ENCODE data around the gene CEP68. TPM values are rescaled to one million over a fixed set of nuclear protein-coding genes. Genes with fewer than 3 reads are reported as not detected.
A peak's percentile ranks its signal among the peaks of the same experiment; 100 is the strongest.

Gene CEP68
- polyA plus RNA-seq, 4 donors, result 26.9 to 32.8 (median 31.5) TPM

DNA sequence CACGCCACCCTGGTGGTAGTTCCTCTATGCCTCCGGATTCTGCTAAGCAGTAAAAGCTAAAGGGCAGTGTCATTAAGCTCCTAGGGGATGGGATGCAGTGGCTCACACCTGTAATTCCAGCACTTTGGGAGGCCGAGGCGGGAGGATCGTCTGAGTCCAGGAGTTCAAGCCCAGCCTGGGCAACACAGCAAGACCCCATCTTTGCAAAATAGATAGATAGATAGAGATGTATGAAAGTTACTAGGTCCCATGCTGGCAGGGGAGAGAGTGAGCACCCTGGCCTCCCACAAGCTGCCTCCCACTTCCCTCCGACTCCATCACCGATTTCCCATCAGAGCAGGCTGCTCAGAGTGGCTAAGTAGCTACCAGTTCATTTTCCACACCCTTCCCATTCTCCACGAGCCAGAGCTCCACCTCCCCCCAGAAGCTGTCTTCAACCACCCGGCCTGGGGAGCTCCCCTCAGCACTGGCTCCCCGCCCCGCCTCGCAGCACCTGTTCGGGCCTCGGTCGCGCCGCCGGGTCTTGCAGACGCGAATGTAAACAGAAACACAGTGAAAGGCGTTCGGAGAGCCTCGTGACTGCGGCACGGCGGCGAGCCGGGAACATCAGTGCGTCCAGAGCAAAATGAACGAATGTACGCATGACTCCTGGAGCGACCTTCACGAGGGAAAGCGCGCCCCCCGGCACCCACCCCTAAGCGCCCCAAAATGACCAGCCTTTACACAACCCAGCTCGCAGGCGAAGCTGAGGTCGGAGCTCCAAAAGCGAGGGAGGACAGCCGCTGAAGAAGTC, 598 bp upstream of the CEP68 start:
- peak in 1 of 4 donors; percentile 49 for DNase-seq (ENCODE audit: low read depth in 4 of 4, low spot score in 3 of 4)

DNA sequence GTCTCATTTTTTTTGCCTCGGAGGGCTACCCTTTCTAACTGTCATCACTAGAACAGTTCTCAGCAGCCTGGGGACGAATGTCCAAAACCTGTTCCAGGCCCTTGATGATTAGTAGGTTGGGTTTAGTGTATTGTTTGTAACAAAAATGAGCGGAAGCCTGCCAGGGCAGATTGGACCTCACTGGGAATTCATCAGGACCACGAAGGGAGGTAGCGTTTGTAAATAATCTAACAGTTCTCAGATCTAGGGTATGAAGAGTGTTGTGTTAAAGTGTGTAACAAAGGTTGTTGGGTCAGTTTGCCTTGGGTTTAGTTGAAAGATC, 799 bp downstream of the CEP68 start:
- no peak for DNase-seq (ENCODE audit: low read depth in 4 of 4, low spot score in 3 of 4)

DNA sequence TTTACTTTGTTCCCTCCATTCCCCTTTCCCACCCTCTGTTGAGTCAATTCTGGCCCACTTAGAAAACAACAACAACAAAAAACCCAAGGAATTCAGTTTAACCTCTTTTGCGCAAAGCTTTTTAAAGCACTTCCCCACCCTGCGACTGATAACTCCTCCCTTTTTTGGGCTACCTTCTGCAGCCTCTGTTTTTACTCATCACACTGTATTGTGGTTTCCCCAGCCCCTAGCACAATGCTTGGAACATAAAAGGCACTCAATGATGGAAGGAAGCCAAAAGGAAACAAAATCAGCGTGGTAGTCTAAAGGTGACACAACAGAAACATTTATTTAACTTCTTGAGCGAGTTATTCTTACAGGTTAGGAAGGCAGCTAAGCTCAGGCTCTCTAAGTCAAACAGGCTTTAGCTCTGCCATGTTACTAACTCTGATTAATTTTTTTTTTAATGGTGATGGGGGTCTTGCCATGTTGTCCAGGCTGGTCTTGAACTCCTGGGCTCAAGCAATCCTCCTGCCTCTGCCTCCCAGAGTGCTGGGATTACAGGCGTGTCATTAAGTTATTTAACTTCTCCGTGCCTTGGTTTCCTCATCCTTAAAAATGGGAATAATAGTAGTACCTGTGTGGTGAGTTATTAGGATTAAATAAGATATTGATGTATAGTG, 1.3 kb downstream of the CEP68 start:
- no peak for DNase-seq (ENCODE audit: low read depth in 4 of 4, low spot score in 3 of 4)

DNA sequence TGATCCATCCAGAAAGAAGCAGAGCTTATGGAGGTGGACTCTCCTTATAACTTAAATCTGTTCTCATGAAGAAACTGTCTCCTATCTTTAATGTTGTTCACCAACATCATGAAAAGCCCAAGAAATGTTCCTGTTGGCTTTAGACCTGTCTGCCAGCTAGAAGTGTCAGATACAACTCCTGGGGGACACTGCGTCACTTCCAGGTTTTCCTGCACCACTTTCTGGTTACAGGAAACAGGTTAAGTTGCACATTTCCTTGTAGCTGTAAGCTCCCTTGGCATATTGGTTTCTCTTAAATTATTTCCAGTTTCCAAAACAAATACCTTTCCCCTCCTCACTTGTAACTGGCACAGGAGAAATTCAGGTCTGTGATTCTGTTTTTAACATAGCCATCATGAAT, 2.9 kb downstream of the CEP68 start:
- DNase-seq (ENCODE audit: low read depth in 4 of 4, low spot score in 3 of 4), result no peak

DNA sequence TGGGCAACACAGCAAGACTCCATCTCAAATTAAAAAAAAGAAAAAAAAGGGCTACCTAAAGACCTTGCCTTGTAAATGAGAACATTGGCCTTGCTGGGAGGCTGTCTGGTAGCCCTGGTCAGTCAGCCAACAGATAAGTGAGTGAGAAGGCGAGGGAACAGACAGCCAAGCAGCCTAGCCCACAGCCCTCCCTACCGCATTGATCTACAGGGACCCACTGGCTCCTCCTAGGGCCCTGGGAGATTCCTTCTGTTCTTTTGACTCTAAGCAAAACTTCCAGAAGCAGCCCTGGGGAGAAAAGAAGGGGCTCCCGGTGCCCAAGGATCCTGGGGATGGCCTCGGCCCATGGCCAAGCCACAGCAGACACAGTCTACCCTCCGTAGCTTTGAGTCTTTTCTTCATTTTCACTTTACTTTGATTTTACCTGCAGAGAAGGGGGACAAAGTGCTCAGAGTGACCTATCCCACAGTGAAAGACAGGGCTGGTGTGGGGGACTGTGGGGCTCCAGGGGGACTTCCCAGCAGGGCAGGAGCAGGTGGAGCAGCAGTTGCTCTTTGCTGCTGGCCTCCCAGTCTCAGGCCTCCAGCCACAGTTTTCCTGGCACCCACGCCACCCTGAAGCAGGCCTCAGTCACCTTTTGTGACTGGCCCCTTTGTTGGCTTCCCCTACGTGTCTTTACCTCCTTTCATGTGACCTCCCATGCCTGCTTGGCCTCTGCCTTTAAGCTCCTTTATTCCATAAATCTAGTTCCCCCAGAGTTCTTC, 5.1 kb downstream of the CEP68 start:
- DNase-seq (ENCODE audit: low read depth in 4 of 4, low spot score in 3 of 4), result no peak

DNA sequence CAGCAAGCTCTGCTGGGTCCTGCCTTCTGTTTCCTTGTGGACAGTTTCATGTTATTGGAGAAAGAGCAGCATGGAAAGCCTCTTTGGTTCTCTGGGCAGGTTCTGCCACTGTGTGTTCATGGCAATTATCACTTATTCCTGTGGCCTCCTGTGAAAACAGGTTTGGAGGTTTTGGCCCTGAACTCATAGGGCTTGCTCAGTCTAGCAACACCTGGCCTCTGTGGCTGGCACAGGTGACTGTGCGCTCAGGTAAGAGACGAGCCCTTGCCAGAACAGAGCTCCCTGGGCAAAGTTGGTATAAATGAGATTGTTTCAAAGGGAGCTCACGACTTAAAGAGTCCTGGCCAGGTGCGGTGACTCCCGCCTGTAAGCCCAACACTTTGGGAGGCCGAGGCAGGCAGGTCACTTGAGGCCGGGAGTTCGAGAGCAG, 5.7 kb downstream of the CEP68 start:
- DNase-seq (ENCODE audit: low read depth in 4 of 4, low spot score in 3 of 4), result no peak

DNA sequence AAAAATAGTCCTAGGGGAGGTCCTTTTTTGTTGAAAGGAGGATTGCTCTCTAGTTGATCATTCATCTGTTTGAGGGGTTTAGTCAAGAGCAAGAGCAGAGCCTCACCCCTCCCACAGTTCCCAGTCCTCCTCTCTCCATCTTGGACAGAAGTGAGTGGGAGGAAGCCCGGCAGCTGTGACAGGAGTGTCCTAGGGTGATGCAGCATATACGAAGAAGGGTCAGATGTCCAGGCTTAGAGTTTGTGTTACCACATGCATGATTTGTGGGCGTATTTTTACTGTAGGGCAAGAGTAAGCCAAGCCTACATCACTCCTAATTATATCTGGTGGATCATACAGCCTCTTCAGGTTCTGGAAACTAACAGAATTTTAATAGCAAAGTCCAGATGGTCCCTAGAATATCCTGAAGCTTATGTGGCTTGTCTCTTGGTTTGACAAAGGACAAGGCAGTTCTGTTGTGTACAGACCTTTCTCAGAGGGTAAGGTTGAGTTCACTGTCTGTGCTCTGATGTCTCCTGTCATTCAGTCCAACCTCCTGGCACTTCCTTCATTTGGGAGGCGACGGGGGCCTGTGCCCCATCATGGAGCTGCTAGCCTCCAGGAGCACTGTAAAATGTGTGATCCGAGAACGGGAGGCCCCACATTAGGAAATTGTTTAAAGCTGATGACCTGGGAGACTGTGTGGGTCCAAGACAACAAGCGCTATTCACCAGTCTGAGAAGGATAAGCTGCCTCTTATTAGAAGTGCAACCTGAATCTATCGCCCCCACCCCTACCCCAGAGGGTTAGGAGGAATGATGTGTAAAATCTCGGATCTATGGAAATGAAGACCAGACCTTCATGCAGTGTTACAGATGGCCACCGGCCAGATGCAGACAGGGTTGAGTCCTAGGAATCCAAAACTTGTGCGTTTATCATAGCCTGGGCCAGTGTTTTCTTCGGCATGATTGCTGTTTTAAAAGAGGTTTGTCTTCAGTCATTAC, 6.9 kb downstream of the CEP68 start:
- DNase-seq (ENCODE audit: low read depth in 4 of 4, low spot score in 3 of 4), result no peak

DNA sequence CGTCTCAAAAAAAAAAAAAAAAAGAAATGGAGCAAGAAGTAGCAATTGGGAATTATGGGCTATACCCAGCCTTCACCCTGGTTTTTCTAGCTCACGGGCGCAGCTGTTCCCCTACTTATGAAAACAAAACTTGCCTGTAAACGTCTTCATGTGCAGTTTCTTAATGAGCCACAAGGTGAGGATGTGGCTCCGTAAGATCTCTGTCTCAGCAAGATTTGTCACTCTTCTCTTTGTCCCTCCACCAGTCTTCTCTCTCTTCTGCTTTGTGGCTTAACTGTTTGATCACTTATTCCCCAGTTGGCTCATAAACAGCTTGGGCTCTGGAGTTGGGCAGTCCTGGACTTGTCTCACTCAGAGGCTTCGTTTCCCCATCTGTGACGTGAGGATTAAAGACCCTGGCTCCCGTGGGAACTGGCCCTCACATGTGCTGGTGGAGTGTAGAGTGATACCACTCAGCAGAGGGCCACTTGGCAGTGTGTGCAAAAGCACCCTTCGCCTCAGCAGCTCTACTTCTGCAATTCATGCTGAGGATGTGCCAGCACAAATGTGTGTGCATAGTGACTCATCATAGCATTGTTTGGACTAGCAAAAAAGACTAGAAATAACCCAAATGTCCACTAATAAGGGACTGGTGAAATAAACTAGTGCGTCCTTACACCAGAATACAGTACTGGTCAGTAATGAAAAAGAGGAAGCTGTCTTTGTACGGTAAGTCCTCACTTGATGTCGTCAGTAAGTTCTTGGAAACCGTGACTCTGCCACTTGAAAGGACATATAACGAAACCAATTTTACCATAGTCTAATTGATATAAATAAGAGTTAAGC, 8.7 kb downstream of the CEP68 start:
- DNase-seq (ENCODE audit: low read depth in 4 of 4, low spot score in 3 of 4), result no peak

DNA sequence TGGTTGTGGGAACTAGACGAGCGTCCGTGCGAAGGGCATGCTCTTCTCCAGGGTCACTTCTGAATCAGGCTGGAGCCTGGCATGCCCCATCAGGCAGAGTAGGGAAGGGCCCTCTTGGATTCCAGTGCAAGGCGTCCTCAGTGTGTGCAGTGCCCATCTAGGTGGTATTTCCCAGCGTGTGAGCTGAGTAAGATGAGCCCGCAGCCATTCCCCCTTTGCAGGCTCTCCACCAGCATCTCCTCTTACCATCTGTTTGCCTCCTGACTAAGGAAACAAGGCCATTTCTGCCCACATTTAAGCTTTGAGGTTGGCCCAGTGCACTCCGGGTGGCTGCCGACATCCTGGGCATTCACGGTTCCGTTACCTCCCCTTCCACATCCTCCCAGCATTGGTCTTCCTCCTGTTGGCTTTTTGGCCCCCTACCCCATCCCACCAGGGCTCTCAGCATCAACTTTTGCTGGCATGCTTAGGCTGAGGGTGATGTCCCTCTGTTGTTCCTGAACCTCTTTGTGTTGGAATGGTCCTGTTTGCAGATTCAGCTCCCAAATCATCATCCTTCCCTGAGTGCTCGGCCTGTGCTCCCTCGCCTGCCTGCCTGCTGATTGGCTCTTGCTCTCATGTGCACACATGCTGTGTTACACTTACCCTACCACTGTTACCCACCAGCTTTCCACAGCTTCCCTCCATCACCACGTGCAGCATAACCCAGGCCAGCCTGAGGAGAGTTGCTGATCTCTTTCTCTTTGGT, 11.8 kb downstream of the CEP68 start:
- DNase-seq (ENCODE audit: low read depth in 4 of 4, low spot score in 3 of 4), result no peak

DNA sequence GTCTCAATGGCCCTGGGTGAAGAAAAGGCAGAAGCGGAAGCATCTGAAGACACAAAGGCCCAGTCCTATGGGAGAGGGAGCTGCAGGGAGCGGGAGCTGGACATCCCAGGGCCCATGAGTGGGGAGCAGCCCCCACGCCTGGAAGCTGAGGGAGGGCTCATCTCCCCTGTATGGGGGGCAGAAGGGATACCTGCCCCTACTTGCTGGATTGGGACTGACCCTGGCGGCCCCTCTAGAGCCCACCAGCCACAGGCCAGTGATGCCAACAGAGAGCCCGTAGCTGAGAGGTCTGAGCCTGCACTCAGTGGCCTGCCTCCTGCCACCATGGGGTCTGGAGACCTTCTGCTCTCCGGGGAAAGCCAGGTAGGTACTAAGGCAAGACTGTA, 13.2 kb downstream of the CEP68 start:
- no peak for DNase-seq (ENCODE audit: low read depth in 4 of 4, low spot score in 3 of 4)

DNA sequence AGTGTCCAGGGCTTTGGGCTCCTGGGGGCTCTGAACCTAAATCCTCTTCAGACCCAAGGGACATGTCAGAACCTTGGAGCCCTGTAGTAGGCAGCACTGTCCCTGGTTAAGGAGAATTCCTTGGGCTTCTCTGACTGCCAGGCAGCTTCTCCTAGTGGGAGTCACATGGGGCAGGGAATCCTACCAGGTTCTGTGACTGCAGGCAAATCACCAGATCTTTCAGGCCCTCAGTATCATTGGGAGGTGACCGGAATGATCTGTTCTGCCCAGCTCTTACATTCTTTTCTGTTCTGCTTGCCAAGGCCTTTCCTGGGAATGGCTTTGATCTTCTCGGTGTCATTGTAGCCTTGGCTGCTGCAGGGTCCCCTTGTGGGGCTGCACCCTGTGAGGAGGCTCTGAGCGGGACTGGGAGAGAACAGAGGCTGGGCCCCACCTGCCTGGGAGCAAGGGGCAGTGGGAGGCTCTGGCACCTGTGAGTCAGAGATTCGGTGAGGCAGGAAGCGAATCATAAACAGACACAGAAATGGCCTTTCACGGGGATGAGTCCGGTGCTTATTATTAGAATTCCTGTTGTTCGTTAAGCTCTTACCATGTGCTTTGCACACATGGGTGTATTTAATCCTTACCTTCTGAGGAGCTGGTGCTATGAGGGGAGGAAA, 14.1 kb downstream of the CEP68 start:
- no peak for DNase-seq (ENCODE audit: low read depth in 4 of 4, low spot score in 3 of 4)

DNA sequence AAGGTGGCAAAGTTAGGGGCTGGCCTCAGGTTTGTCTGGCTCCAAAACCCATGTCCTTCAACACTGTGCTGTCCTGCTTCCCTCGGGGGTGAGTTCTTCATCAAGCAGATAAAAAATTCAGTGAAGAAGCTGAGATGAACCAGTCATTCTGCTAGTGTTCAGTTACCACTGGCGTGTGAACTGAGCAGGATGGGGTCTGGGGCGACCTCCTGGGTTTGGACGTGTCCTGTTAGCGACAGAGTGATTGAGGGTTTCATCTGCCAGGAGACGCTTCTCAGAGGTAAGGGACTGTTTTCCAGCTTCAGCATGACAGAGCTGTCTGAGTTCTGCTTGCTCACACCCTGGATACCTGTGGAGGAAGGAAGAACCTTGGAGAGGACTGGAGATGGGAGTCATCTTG, 14.6 kb downstream of the CEP68 start:
- no peak for DNase-seq (ENCODE audit: low read depth in 4 of 4, low spot score in 3 of 4)

DNA sequence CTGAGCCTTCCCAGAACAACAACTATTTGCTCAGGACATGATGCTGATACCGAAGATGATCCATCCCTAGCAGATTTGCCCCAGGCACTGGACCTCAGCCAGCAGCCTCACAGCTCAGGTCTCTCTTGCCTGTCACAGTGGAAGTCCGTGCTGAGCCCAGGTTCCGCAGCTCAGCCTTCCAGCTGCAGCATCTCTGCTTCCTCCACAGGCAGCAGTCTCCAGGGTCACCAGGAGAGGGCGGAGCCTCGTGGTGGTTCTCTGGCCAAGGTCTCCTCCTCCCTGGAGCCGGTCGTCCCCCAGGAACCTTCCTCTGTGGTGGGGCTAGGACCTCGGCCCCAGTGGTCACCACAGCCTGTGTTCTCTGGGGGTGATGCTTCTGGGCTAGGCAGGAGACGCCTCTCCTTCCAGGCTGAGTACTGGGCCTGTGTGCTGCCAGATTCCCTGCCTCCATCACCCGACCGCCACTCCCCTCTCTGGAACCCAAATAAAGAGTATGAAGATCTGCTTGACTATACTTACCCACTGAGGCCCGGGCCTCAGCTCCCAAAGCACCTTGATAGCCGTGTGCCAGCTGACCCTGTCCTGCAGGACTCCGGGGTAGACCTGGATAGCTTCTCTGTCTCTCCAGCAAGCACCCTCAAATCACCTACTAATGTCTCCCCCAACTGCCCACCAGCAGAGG, 15.4 kb downstream of the CEP68 start:
- no peak for DNase-seq (ENCODE audit: low read depth in 4 of 4, low spot score in 3 of 4)

DNA sequence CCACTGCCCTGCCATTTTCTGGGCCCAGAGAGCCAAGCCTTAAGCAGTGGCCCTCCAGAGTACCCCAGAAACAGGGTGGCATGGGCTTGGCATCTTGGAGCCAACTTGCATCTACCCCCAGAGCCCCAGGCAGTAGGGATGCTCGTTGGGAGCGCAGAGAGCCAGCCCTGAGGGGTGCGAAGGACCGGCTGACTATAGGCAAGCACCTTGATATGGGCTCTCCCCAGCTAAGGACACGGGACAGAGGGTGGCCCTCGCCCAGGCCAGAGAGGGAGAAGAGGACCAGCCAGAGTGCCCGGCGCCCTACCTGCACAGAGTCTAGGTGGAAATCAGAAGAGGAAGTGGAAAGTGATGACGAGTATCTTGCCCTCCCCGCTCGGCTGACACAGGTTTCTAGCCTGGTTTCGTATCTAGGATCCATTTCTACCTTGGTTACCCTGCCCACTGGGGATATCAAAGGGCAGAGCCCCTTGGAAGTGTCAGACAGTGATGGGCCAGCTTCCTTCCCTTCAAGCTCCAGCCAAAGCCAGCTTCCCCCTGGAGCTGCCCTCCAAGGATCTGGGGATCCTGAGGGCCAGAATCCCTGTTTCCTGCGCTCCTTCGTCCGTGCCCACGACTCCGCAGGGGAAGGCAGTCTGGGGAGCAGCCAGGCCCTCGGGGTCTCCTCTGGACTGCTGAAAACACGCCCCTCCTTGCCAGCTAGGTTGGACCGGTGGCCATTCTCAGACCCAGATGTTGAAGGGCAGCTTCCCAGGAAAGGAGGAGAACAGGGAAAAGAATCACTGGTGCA, 16.2 kb downstream of the CEP68 start:
- DNase-seq (ENCODE audit: low read depth in 4 of 4, low spot score in 3 of 4), result no peak

DNA sequence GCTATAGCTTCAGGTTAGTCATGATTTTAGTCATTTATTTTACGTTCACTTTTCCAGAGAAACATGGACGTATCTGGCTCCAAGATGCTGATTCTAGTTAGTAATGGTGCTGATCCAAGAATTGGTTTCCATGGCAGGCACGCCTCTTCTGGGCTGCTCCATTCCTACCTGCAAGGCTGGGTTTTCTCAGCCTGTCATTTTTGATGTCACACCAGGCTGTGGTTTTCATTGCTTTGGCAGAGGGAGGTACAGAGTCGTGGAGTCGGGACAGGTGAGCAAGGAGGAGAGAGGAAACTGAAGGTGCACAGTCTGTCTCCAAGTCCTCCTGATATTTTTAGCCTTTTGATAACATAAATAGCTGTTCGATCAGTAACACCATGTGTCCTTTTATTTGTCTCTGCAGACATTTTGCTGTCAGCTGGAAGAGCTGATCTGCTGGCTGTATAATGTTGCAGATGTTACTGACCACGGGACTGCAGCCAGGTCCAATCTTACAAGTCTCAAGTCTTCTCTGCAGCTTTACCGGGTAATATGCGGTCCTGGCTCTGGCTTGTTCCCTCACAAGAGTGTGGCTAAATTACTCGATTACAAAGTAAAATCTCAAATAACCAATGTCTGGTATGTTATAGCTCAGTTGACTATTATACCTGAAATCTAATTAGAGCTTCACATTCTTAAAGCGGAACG, 17.8 kb downstream of the CEP68 start:
- DNase-seq (ENCODE audit: low read depth in 4 of 4, low spot score in 3 of 4), result no peak

DNA sequence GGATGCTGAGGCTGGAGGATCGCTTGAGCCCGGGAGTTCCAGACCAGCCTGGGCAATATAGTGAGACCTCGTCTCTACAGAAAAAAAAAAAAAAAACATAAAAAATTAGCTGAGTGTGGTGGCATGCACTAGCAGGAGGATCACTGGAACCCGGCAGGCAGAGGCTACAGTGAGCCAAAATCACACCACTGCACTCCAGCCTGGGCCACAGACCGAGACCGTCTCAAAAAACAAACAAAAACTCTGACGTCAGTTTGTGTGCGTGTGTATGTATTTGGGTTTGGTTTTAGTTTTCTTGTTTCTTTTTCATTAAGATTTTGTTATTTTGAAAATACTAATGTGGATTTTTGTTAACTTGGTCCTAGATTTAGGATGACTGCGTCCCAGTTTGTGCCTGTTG, 19.0 kb downstream of the CEP68 start:
- DNase-seq (ENCODE audit: low read depth in 4 of 4, low spot score in 3 of 4), result no peak

Data from right renal pelvis (tissue), 4 donors.